CD4-positive, alpha-beta T cell treated with Interleukin-4 for 4 hours (primary cell): Measurements from ENCODE around the gene TCAP.
A peak's percentile ranks its signal among the peaks of the same experiment; 100 is the strongest.
"Not testable (repeated sequence)": the region's sequence is repeated elsewhere in the genome, so short reads cannot be mapped to it uniquely, and the experiment has no call there.

Source experiments
- DNase-seq: peaks from one replicate; pipeline ENCODE4 v3.0.0-alpha.2; 2020

The TCAP gene

GRCh38 chr17:39684369-39685192 is 19.4 kb downstream of the TCAP start:
- DNase-seq: no peak

- no peak for DNase-seq
Measured at GRCh38 chr17:39687101-39687545, 22.0 kb downstream of the TCAP start.

GRCh38 chr17:39687546-39688474 is 22.7 kb downstream of the TCAP start, which contains the start of gene PGAP3:
PGAP3 (minus strand) TSS chr17:39688057; CDS start chr17:39688014, 43 bp downstream.
- peak; percentile 83 for DNase-seq

- DNase-seq: no peak
Measured at GRCh38 chr17:39688475-39688835, 23.3 kb downstream of the TCAP start.

- no peak for DNase-seq
Measured at GRCh38 chr17:39688945-39689344, 23.8 kb downstream of the TCAP start.

- DNase-seq: no peak
Measured at GRCh38 chr17:39694593-39694992, 29.4 kb downstream of the TCAP start.

GRCh38 chr17:39695089-39695474 is 29.9 kb downstream of the TCAP start:
- no peak for DNase-seq

GRCh38 chr17:39696731-39697130 is 31.6 kb downstream of the TCAP start:
- DNase-seq: no peak

- no peak for DNase-seq
Measured at GRCh38 chr17:39697961-39698360, 32.8 kb downstream of the TCAP start.

GRCh38 chr17:39699157-39699817 is 34.1 kb downstream of the TCAP start:
- DNase-seq: not testable (repeated sequence)

- no peak for DNase-seq
Measured at GRCh38 chr17:39699818-39700147, 34.6 kb downstream of the TCAP start, which contains the start of gene ERBB2. ERBB2 (plus strand) TSS chr17:39700064; CDS start chr17:39700239, 175 bp downstream.

GRCh38 chr17:39700148-39700987 is 35.2 kb downstream of the TCAP start:
- no peak for DNase-seq

- no peak for DNase-seq
Measured at GRCh38 chr17:39701012-39701783, 36.0 kb downstream of the TCAP start.

- DNase-seq: no peak
Measured at GRCh38 chr17:39701784-39702422, 36.8 kb downstream of the TCAP start.

- DNase-seq: no peak
Measured at GRCh38 chr17:39702901-39703893, 38.0 kb downstream of the TCAP start.

GRCh38 chr17:39703913-39704312 is 38.8 kb downstream of the TCAP start:
- DNase-seq: no peak

GRCh38 chr17:39704821-39705551 is 39.8 kb downstream of the TCAP start:
- DNase-seq: no peak

GRCh38 chr17:39705786-39706348 is 40.7 kb downstream of the TCAP start:
- no peak for DNase-seq

GRCh38 chr17:39706383-39706782 is 41.2 kb downstream of the TCAP start:
- DNase-seq: no peak
